HepG2 (cell line): Measurements from ENCODE around the gene ANXA6. TPM values are rescaled to one million over a fixed set of nuclear protein-coding genes. Genes with fewer than 3 reads are reported as not detected.

Source experiments
- ATF7-NPFF ChIP-seq: sonication (generic); formaldehyde crosslinking; IDR thresholded peaks from 2 replicates; pipeline ENCODE4 v1.8.1; 2023; ENCODE audit warnings: mild to moderate bottlenecking, low read depth, missing genetic modification reagents, moderate library complexity
- BHLHE40 ChIP-seq: IDR thresholded peaks from 2 replicates; pipeline ENCODE4 v1.6.1; 2011; ENCODE audit warnings: low read length, improper control_type of control experiment
- CBX5 ChIP-seq: sonication (generic); formaldehyde crosslinking; IDR thresholded peaks from 2 replicates; pipeline ENCODE4 v1.4.0; 2020; ENCODE audit warnings: missing genetic modification reagents, borderline replicate concordance
- CREB1 ChIP-seq, 2 experiments: fragments of 450-650 bp in 1 of 2; IDR thresholded peaks; 2 replicates each; pipeline ENCODE4 v1.6.1; 2016 to 2017; ENCODE audit warnings: control low read depth in 1 of 2, mild to moderate bottlenecking in 1 of 2, missing compliant biosample characterization in 1 of 2, missing genetic modification characterization in 1 of 2
- ELF1 ChIP-seq: sonication (generic); formaldehyde crosslinking; IDR thresholded peaks from 2 replicates; pipeline ENCODE4 v1.4.0; 2020; ENCODE audit warnings: missing genetic modification reagents
- GFI1 ChIP-seq: sonication (generic); formaldehyde crosslinking; IDR thresholded peaks from 2 replicates; pipeline ENCODE4 v1.5.0; 2020; ENCODE audit warnings: missing genetic modification reagents, mild to moderate bottlenecking, borderline replicate concordance
- PHF5A ChIP-seq: IDR thresholded peaks from one replicate; pipeline ENCODE4 v1.6.1; 2018; ENCODE audit warnings: low read depth, missing genetic modification reagents; ENCODE audit not compliant: unreplicated experiment
- POLR2A ChIP-seq, 2 experiments: IDR thresholded peaks; 2 replicates each; pipeline ENCODE4 v1.6.1; 2011; ENCODE audit warnings: low read depth in 2 of 2, low read length in 2 of 2, mild to moderate bottlenecking in 1 of 2, moderate library complexity in 1 of 2; ENCODE audit not compliant: insufficient read depth in 1 of 2
- RELA ChIP-seq: sonication (generic); formaldehyde crosslinking; IDR thresholded peaks from 2 replicates; pipeline ENCODE4 v1.4.0; 2020; ENCODE audit warnings: missing genetic modification reagents
- REXO4 ChIP-seq: sonication (generic); formaldehyde crosslinking; IDR thresholded peaks from 2 replicates; pipeline ENCODE4 v1.8.0; 2022; ENCODE audit warnings: missing genetic modification reagents, mild to moderate bottlenecking, borderline replicate concordance
- SNAPC2 ChIP-seq: sonication (generic); formaldehyde crosslinking; IDR thresholded peaks from 2 replicates; pipeline ENCODE4 v1.8.1; 2022; ENCODE audit warnings: mild to moderate bottlenecking, missing genetic modification reagents
- SNRNP70 ChIP-seq: fragments of 200-400 bp; formaldehyde crosslinking; IDR thresholded peaks from 2 replicates; pipeline ENCODE4 v1.6.1; 2017; ENCODE audit warnings: mild to moderate bottlenecking, low read depth, low read length, moderate library complexity
- TAF1 ChIP-seq: sonication (generic); formaldehyde crosslinking; IDR thresholded peaks from 2 replicates; pipeline ENCODE4 v1.4.0; 2020; ENCODE audit warnings: missing genetic modification reagents
- XBP1 ChIP-seq: sonication (generic); formaldehyde crosslinking; IDR thresholded peaks from 2 replicates; pipeline ENCODE4 v1.5.0; 2020; ENCODE audit warnings: missing genetic modification reagents
- ZBTB21 ChIP-seq: sonication (generic); formaldehyde crosslinking; IDR thresholded peaks from 2 replicates; pipeline ENCODE4 v1.4.0; 2020; ENCODE audit warnings: missing genetic modification reagents
- ZBTB3 ChIP-seq: sonication (generic); formaldehyde crosslinking; IDR thresholded peaks from 2 replicates; pipeline ENCODE4 v1.4.0; 2020; ENCODE audit warnings: low read depth, mild to moderate bottlenecking, moderate library complexity, missing genetic modification reagents, borderline replicate concordance
- ZFP1 ChIP-seq: IDR thresholded peaks from 2 replicates; pipeline ENCODE4 v1.6.1; 2016
- ZKSCAN1 ChIP-seq: fragments of 150-350 bp; IDR thresholded peaks from 2 replicates; pipeline ENCODE4 v1.6.1; 2014; ENCODE audit warnings: low read length
- ZKSCAN5 ChIP-seq: sonication (generic); formaldehyde crosslinking; IDR thresholded peaks from 2 replicates; pipeline ENCODE4 v1.5.1; 2020; ENCODE audit warnings: mild to moderate bottlenecking, missing genetic modification reagents
- ZNF121 ChIP-seq: sonication (generic); formaldehyde crosslinking; IDR thresholded peaks from 2 replicates; pipeline ENCODE4 v1.5.0; 2020; ENCODE audit warnings: mild to moderate bottlenecking, missing genetic modification reagents
- ZNF160 ChIP-seq: sonication (generic); formaldehyde crosslinking; IDR thresholded peaks from 2 replicates; pipeline ENCODE4 v1.8.0; 2022; ENCODE audit warnings: mild to moderate bottlenecking, inconsistent platforms, missing genetic modification reagents
- ZNF24 ChIP-seq: fragments of 450-650 bp; IDR thresholded peaks from 2 replicates; pipeline ENCODE4 v1.6.1; 2017; ENCODE audit warnings: antibody characterized with exemption, mild to moderate bottlenecking
- ZNF33B ChIP-seq: sonication (generic); formaldehyde crosslinking; IDR thresholded peaks from 2 replicates; pipeline ENCODE4 v1.5.1; 2020; ENCODE audit warnings: mild to moderate bottlenecking, missing genetic modification reagents
- ZNF773 ChIP-seq: sonication (generic); formaldehyde crosslinking; IDR thresholded peaks from 2 replicates; pipeline ENCODE4 v1.4.0; 2020; ENCODE audit warnings: missing genetic modification reagents, borderline replicate concordance
- polyA plus RNA-seq, 8 experiments: library from polyadenylated mRNA; depleted of rRNA in 3 of 8; stranded (reverse) in 7 of 8; unstranded in 1 of 8; fragments of >200 nt; fragmentation: Illumina TruSeq in 4 of 8; extraction: Trizol in 4 of 8; gene quantifications; 2 replicates each; pipeline versions ENCODE4 v1.2.1 to v1.2.3, GENCODE V29; 2011 to 2016; ENCODE audit warnings: low read depth in 4 of 8, missing spikeins in 1 of 8, mixed read lengths in 1 of 8; ENCODE audit not compliant: insufficient read depth in 1 of 8
- total RNA-seq, 5 experiments: library from RNA; depleted of rRNA; stranded (reverse); fragments of >200 nt; fragmentation: Illumina TruSeq; extraction: Trizol; gene quantifications; 2 replicates each; pipeline ENCODE4 v1.2.3, GENCODE V29; 2016; ENCODE audit warnings: low read depth in 1 of 5
- TF ChIP-seq, protein P1 (sequence below): IDR thresholded peaks from 2 replicates; pipeline ENCODE4 v1.6.1; 2016
- TF ChIP-seq, protein P2 (sequence below): sonication (generic); formaldehyde crosslinking; IDR thresholded peaks from 2 replicates; pipeline ENCODE4 v1.8.1; 2023; ENCODE audit warnings: mild to moderate bottlenecking, missing genetic modification reagents, borderline replicate concordance
- TF ChIP-seq, protein P3 (sequence below): sonication (generic); formaldehyde crosslinking; conservative IDR thresholded peaks from 2 replicates; pipeline ENCODE4 v1.8.0; 2022; ENCODE audit warnings: low read depth, missing genetic modification reagents
- TF ChIP-seq, protein P4 (sequence below): sonication (generic); formaldehyde crosslinking; IDR thresholded peaks from 2 replicates; pipeline ENCODE4 v1.4.0; 2020; ENCODE audit warnings: missing genetic modification reagents

Gene ANXA6
- total and polyA plus RNA-seq, 2 of the 13 experiments (the other 11 are each of a cell fraction or from before 2014, with no cell fraction given): 103 to 125 TPM

DNA sequence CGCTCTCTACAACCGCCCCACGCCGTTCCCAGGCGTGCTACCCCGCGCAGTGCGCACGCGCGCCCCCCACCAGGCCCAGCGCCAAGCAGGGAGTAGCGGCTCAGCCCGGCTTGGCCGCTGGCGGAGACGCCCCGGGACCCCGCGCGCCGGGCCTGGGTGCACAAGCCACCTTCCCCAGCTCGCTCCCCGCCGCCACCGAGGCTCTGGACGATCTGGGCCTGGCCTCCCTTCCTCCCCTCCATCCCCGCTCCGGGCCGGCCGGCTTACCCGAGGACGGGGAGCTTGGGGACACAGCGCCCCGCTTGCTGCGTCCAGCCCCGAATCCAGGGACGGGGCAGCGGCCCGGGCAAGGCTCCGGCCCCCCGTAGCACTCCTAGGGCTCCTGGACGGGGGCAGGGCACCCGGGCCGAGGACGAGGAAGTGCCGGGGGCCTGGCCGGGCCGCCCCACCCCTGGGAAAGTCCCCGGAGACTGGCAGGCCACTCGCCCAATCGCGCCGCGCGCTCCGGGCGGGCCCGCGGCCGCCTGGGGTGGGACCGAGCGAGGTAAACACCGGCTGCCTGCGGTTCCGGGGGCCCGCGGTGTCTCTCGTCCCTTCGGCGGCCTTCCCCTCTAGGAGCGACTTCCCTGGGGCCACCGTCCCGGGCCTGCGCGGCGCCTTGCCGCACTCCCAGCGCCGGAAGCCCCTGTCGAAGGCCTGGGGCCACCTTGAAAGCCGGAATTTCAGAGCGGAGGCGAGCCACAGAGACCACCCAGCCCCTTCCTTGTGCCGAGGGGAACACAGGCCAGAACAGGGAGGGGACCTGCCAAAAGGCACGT, 76.8 kb downstream of the ANXA6 start, which contains the start of gene TNIP1 (continued):
- TF ChIP-seq ELF1 (peak; percentile 64), ZKSCAN5 (CRISPR knock-in tag) (no peak), CREB1 (IDR thresholded peaks at IDR 0.05) (no peak), CREB1 (CRISPR knock-in tag; IDR thresholded peaks at IDR 0.05) (peak; percentile 46; the same call in 1 of the 2 replicates), ZNF33B (CRISPR knock-in tag) (peak; percentile 18; the same call in 1 of the 2 replicates), REXO4 (peak; percentile 76; the same call in 1 of the 2 replicates), PHF5A (CRISPR knock-in tag) (peak; percentile 43), ZNF773 (CRISPR knock-in tag) (no peak), ZNF24 (no peak), SNRNP70 (no peak), GFI1 (CRISPR knock-in tag) (peak; percentile 84), ZKSCAN1 (no peak), RELA (CRISPR knock-in tag) (peak; percentile 98; the same call in 1 of the 2 replicates), ZFP1 (CRISPR knock-in tag) (no peak; the same call in 1 of the 2 replicates), ZBTB3 (CRISPR knock-in tag) (peak; percentile 35; the same call in 1 of the 2 replicates), BHLHE40 (no peak), POLR2A (IDR thresholded peaks at IDR 0.05; ENCODE audit: insufficient read depth in 1 of 2, low read depth in 2 of 2, low read length in 2 of 2) (peak; percentile 38 to 68; a peak in 3 of 4 replicates), CBX5 (CRISPR knock-in tag) (no peak; the same call in 1 of the 2 replicates), ZBTB21 (no peak), XBP1 (CRISPR knock-in tag) (no peak), ATF7-NPFF (no peak; the same call in 1 of the 2 replicates), TAF1 (CRISPR knock-in tag) (peak; percentile 87), ZNF160 (CRISPR knock-in tag) (peak; percentile 76; the same call in 1 of the 2 replicates), SNAPC2 (CRISPR knock-in tag) (no peak), ZNF121 (CRISPR knock-in tag) (peak; percentile 71)
- TF ChIP-seq, protein P1, sequence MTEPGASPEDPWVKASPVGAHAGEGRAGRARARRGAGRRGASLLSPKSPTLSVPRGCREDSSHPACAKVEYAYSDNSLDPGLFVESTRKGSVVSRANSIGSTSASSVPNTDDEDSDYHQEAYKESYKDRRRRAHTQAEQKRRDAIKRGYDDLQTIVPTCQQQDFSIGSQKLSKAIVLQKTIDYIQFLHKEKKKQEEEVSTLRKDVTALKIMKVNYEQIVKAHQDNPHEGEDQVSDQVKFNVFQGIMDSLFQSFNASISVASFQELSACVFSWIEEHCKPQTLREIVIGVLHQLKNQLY: 0 out of 2 replicates have a peak, but pooled peaks have one; percentile 14
- TF ChIP-seq, protein P2, sequence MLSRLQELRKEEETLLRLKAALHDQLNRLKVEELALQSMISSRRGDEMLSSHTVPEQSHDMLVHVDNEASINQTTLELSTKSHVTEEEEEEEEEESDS (CRISPR knock-in tag): 0 out of 2 replicates have a peak, but pooled peaks have one; percentile 20
- TF ChIP-seq, protein P3, sequence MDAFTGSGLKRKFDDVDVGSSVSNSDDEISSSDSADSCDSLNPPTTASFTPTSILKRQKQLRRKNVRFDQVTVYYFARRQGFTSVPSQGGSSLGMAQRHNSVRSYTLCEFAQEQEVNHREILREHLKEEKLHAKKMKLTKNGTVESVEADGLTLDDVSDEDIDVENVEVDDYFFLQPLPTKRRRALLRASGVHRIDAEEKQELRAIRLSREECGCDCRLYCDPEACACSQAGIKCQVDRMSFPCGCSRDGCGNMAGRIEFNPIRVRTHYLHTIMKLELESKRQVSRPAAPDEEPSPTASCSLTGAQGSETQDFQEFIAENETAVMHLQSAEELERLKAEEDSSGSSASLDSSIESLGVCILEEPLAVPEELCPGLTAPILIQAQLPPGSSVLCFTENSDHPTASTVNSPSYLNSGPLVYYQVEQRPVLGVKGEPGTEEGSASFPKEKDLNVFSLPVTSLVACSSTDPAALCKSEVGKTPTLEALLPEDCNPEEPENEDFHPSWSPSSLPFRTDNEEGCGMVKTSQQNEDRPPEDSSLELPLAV (CRISPR knock-in tag): no peak
- TF ChIP-seq, protein P4, sequence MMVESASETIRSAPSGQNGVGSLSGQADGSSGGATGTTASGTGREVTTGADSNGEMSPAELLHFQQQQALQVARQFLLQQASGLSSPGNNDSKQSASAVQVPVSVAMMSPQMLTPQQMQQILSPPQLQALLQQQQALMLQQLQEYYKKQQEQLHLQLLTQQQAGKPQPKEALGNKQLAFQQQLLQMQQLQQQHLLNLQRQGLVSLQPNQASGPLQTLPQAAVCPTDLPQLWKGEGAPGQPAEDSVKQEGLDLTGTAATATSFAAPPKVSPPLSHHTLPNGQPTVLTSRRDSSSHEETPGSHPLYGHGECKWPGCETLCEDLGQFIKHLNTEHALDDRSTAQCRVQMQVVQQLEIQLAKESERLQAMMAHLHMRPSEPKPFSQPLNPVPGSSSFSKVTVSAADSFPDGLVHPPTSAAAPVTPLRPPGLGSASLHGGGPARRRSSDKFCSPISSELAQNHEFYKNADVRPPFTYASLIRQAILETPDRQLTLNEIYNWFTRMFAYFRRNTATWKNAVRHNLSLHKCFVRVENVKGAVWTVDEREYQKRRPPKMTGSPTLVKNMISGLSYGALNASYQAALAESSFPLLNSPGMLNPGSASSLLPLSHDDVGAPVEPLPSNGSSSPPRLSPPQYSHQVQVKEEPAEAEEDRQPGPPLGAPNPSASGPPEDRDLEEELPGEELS (CRISPR knock-in tag): peak; percentile 69
